HG03108 (cell line): Measurements from ENCODE around the gene HLA-G.
"Not testable (repeated sequence)": the region's sequence is repeated elsewhere in the genome, so short reads cannot be mapped to it uniquely, and the experiment has no call there.

Experiments used
- ATAC-seq: cut with Tn5 transposase; IDR thresholded peaks from one replicate; pipeline ENCODE4 v1.9.1; 2021; ENCODE audit warnings: moderate library complexity; ENCODE audit not compliant: unreplicated experiment

Gene HLA-G

DNA sequence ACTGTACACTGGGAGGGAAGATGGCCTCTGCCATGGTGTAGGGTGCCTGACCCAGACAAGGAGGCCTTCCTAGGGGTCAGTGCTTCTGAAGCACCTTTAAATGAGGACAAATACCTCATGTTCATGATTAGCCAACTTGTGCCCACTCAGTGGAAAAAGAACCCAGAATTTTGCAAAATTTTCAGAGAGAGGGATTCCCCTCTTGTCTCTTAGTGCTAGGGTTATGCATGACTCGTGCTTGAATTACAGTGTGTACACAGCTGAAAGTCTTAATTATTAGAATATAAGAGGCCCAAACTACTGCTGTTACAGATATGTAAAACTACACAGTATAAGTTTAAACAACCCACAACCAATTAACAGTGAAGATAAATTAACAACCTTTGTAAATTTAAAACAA lies 38.0 kb downstream of the HLA-G start:
- ATAC-seq, result no peak

DNA sequence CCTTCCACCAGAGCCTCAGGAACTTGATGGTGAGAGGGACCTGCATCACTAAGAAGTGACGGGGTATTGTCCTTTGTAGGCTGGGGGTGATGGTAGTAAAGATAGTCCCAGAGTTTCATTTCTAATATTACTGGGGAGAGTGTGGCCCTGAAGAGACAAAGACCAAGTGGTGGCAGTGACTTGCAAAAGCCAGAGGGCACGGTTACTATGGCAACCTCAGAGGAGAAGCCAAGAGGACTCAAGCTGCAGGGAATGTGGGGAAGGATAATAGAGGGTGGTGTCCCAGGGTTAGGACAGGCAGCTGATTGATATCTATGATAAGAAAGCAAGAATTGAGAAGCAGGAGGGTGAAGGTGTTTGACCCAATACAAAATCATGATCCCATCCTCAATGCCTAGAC lies 42.5 kb downstream of the HLA-G start:
- ATAC-seq, result no peak

DNA sequence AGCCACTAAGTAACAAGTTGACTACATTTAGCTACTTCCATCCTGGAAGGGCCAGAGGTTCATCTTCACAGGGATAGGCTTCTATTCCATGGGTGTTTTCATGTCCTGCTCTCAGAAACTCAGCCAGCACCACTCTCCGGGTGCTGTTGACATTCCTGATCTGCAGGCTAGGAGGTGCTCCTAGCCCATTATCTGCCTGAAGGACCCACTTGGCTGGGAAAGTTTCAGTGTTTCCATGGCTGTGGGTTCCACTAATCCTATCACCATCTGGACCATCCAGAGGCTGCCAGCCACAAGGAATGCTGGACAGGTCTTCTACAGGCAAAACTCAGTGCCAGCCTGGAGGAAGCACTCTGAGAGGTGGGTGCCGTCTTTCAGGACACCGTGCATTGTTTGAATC lies 45.2 kb downstream of the HLA-G start:
- ATAC-seq, result no peak

DNA sequence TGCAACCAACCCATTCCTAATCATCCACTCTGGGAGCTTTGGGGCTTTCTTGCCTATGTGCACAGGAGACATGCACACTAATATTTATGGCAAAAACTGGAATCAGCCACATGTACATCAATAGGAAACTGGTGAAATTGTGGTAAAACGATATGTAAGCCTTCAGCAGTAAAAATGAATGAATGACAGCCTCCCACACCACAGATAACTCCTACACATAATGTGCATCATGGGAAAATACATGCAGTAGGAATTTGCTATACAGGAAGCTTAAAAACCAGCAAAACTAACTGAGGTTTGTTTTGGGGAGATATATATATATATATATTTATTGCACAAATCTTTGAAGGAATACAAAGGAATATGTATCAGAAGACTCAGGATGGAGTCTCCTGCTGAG lies 47.6 kb downstream of the HLA-G start:
- no peak for ATAC-seq

DNA sequence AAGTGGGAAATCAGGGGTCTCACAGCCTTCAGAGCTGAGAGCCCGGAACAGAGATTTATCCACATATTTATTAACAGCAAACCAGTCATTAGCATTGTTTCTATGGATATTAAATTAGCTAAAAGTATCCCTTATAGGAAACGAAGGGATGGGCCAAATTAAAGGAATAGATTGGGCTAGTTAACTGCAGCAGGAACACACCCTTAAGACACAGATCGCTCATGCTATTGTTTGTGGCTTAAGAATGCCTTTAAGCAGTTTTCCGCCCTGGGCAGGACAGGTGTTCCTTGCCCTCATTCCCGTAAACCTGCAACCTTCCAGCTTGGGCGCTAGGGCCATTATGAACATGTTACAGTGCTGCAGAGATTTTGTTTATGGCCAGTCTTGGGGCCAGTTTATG lies 48.1 kb downstream of the HLA-G start:
- not testable (repeated sequence) for ATAC-seq
